Peyer's patch (tissue), 4 donors: ENCODE measurements around the gene PHF13. TPM values are rescaled to one million over a fixed set of nuclear protein-coding genes. Genes with fewer than 3 reads are reported as not detected.

ENCODE experiments used
- DNase-seq, 3 donors: peaks; one replicate each; pipeline ENCODE4 v3.0.0-alpha.2; 2017 to 2019
- H3K27ac ChIP-seq, 4 donors: fragments of 200-600 bp; sonication (generic); one replicate each; pipeline ENCODE4 v1.5.1; 2016 to 2019
- H3K27me3 ChIP-seq, 2 donors: fragments of 200-600 bp; sonication (generic); one replicate each; pipeline ENCODE4 v1.5.1; 2019
- H3K36me3 ChIP-seq, 3 donors: fragments of 200-600 bp; sonication (generic); one replicate each; pipeline ENCODE4 v1.5.1; 2016 to 2019
- H3K4me1 ChIP-seq, 4 donors: fragments of 200-600 bp; sonication (generic); one replicate each; pipeline ENCODE4 v1.5.1; 2016 to 2019
- H3K4me3 ChIP-seq, 4 donors: fragments of 200-600 bp; sonication (generic); 1 replicate in 3 of 4; 2 replicates in 1 of 4; pipeline ENCODE4 v1.5.1; 2016 to 2019; ENCODE audit warnings: mild to moderate bottlenecking in 1 of 4
- H3K9me3 ChIP-seq, 4 donors: fragments of 200-600 bp; sonication (generic); one replicate each; pipeline ENCODE4 v1.5.1; 2016 to 2019; ENCODE audit warnings: mild to moderate bottlenecking in 1 of 4
- POLR2A ChIP-seq, 2 donors: fragments of 450-650 bp; IDR thresholded peaks; one replicate each; pipeline ENCODE4 v1.5.1; 2017; ENCODE audit warnings: antibody characterized with exemption in 2 of 2, mild to moderate bottlenecking in 2 of 2, moderate library complexity in 2 of 2
- total RNA-seq, 4 donors: library from RNA; depleted of rRNA; stranded (reverse); fragments of >200 nt; gene quantifications; one replicate each; pipeline ENCODE4 v1.1.0, GENCODE V29; 2016
- TF ChIP-seq, protein P1 (sequence below), 6 experiments: fragments of 450-650 bp in 4 of 6; fragments of 200-600 bp in 2 of 6; sonication (generic) in 1 of 6; IDR thresholded peaks; one replicate each; pipeline ENCODE4 v1.5.1; 2017 to 2019; ENCODE audit warnings: antibody characterized with exemption in 6 of 6, mild to moderate bottlenecking in 3 of 6, moderate library complexity in 1 of 6

The PHF13 gene
- total RNA-seq, 4 donors from 2014 or later = 3.3 to 7.4 (median 6.0) TPM

DNA sequence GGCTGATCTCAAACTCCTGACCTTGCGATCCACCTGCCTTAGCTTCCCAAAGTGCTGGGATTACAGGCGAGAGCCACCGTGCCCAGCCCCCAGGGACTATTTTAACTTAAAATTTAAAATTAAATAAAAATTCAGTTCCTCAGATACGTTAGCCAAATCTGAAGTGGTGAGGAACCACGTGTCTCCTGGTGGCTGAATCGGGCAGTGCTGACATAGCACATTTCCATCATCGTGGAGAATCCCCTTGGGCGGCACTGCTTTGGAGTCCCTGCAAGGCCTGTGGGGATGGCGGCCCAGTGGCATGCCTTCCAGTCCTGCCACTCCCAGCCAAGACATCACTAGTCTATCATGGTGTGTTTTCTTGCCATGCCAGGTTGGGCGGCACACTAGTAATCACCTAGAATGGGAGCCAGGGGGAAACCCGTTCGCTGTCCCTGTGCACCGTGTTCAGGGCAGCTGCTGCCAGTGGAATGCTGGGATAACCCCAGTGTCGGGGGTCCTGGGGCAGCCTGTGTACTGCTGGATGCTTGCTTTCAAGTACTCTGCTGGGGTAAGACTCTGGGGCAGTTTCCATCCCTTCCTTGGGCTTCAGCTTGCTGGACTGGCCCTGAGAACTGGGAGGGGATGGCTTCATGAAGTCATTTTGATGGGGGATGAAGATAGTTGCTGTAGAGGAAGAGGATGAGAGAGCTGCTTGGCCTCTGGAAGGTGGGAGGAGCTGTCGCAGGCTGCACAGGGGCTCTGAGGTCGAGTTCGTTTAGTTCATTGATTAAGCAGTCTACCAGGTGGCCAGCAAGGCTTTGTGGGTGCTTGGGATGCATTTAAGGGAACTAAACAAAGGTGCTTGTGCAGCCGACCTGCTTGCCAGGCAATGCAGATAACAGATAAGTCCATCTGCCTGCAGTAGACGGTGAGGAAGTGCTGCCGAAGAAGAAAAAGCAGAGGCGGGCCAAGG is 29.1 kb upstream of the PHF13 start:
- H3K4me1 ChIP-seq = peaks cover 9 to 32% (median 13%) of the 10 kb centered on the region in 4 donors
- H3K36me3 ChIP-seq = peaks cover 0 to 23% (median 0%) of the 10 kb centered on the region in 3 donors
- H3K4me3 ChIP-seq = no peak overlapping the region
- TF ChIP-seq, protein P1, sequence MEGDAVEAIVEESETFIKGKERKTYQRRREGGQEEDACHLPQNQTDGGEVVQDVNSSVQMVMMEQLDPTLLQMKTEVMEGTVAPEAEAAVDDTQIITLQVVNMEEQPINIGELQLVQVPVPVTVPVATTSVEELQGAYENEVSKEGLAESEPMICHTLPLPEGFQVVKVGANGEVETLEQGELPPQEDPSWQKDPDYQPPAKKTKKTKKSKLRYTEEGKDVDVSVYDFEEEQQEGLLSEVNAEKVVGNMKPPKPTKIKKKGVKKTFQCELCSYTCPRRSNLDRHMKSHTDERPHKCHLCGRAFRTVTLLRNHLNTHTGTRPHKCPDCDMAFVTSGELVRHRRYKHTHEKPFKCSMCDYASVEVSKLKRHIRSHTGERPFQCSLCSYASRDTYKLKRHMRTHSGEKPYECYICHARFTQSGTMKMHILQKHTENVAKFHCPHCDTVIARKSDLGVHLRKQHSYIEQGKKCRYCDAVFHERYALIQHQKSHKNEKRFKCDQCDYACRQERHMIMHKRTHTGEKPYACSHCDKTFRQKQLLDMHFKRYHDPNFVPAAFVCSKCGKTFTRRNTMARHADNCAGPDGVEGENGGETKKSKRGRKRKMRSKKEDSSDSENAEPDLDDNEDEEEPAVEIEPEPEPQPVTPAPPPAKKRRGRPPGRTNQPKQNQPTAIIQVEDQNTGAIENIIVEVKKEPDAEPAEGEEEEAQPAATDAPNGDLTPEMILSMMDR (IDR thresholded peaks at IDR 0.05) = peak in 4 of 6 experiments; percentile 4 to 23 (median 13)
- TF ChIP-seq POLR2A (IDR thresholded peaks at IDR 0.05) = no peak
- no peaks in the 10 kb centered on the region for H3K9me3 ChIP-seq
- DNase-seq = no peak
- no peaks in the 10 kb centered on the region for H3K27me3 ChIP-seq
- no peak overlapping the region for H3K27ac ChIP-seq

DNA sequence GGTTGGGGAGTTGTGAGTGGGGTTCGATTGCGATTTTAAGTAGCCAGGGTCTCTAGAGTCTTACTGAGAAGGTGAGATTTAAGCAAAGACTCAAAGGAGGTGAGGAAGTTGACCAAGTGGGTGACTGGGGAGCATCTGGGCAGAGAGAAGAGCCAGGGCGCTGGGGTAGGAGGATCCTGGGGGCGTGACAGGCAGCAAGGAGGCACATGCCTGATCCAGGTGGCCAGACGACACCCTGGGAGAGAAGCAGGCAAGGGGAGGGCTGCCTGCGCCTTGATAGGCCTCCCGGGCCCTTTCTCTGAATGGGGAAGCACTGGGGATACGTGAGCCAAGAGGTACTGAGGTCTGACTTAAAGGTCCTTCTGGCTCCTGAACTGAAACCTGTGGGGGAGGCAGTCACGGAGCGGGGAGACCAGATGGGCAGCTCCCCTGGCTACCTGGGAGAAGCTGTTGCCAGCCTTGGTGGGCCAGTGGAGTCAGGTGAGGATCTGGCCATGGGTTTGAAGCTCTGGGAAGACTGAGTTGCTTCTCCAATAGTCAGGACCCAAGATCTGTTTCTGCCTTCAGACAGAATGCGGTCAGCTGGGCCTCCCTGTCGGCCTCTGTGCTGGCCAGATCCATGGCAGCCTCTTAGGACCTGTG is 28.3 kb upstream of the PHF13 start:
- Histone ChIP-seq H3K9me3 (no peaks in the 10 kb centered on the region), H3K27ac (no peak overlapping the region), H3K27me3 (no peaks in the 10 kb centered on the region), H3K36me3 (peaks cover 0 to 31% (median 0%) of the 10 kb centered on the region in 3 donors), H3K4me1 (peaks cover 8 to 31% (median 12%) of the 10 kb centered on the region in 4 donors), H3K4me3 (no peak overlapping the region)
- TF ChIP-seq, protein P1 (IDR thresholded peaks at IDR 0.05) = peak in 1 of 6 experiments; percentile 16
- no peak for TF ChIP-seq POLR2A (IDR thresholded peaks at IDR 0.05)
- DNase-seq = no peak

DNA sequence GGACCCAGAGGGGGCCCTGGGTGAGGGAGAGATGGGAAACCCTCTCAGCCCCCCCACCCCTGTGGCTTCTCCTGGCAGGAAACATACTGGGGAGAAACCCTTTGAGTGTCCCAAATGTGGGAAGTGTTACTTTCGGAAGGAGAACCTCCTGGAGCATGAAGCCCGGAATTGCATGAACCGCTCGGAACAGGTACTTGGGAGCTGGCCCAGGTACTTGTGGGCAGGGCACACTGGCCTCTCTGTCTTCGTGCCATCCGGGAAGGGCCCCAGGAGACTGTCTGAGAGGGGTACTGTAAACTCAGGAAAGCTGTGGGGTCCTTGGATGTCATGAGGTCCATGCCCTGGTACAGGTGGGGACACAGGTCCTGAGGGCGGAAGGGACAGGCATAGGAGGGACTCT is 27.7 kb upstream of the PHF13 start:
- peaks cover 3 to 24% (median 7%) of the 10 kb centered on the region in 4 donors for H3K4me1 ChIP-seq
- H3K9me3 ChIP-seq = no peaks in the 10 kb centered on the region
- peaks cover 0 to 35% (median 0%) of the 10 kb centered on the region in 3 donors for H3K36me3 ChIP-seq
- H3K27ac ChIP-seq = no peak overlapping the region
- TF ChIP-seq, protein P1 (IDR thresholded peaks at IDR 0.05) = no peak
- no peak for TF ChIP-seq POLR2A (IDR thresholded peaks at IDR 0.05)
- no peaks in the 10 kb centered on the region for H3K27me3 ChIP-seq
- no peak overlapping the region for H3K4me3 ChIP-seq
- DNase-seq = no peak

DNA sequence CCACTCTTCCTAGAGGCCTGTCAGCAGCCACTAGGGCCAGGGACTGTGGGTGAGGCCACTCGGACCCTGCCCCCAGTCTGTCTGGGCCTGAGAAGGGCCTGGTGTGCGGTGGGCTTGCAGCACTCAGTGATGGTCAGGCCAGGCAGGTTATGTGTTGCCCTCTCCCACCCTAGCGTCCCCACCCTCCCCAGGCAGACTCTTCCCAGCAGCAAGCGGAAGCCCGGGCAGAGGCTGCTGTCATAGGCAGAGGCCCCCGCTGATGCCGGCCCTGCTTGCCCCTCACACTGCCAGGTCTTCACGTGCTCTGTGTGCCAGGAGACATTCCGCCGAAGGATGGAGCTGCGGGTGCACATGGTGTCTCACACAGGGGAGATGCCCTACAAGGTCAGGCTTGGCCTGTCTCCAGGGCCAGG is 27.1 kb upstream of the PHF13 start:
- DNase-seq = no peak
- Histone ChIP-seq H3K27me3 (no peaks in the 10 kb centered on the region), H3K27ac (no peak overlapping the region), H3K4me1 (peaks cover 0 to 19% (median 2%) of the 10 kb centered on the region in 4 donors), H3K4me3 (no peak overlapping the region), H3K36me3 (peaks cover 0 to 41% (median 0%) of the 10 kb centered on the region in 3 donors), H3K9me3 (no peaks in the 10 kb centered on the region)
- TF ChIP-seq, protein P1 (IDR thresholded peaks at IDR 0.05) = no peak
- no peak for TF ChIP-seq POLR2A (IDR thresholded peaks at IDR 0.05)

DNA sequence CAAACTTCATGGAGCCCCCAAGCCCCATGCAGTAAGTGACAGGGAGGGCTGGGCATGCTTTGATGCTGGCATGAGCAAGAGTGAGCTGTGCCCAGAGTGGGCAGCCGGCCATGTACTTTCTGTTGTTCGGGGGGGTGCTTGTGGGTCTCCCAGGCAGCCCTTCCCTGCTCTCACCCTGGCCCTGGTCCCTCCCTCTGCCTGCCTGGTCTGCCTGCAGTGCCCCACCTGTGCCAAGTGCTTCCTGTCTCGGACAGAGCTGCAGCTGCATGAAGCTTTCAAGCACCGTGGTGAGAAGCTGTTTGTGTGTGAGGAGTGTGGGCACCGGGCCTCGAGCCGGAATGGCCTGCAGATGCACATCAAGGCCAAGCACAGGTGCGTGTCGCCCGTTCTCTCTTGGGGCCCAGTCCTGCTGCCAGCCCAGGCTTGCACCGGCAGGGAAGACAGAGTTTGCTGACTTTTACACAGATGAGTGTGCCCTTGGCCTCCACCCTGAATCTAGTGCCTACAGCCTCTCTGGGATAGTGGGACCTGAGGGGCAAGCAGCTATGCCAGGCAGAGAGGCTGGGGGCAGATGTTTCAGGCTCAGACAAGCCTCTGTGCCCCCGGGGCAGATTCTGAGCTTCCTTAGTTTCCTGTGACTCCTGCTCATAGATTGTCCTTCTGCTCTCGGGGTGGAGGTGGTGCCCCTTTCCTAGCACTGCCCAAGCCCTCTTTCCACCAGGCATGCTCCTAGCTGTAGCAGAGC is 26.1 kb upstream of the PHF13 start:
- DNase-seq = no peak
- Histone ChIP-seq H3K4me3 (no peak overlapping the region), H3K9me3 (no peaks in the 10 kb centered on the region), H3K36me3 (peaks cover 0 to 42% (median 0%) of the 10 kb centered on the region in 3 donors), H3K27ac (no peak overlapping the region), H3K27me3 (no peaks in the 10 kb centered on the region), H3K4me1 (peaks cover 0 to 8% (median 0%) of the 10 kb centered on the region in 4 donors)
- TF ChIP-seq POLR2A (IDR thresholded peaks at IDR 0.05) = no peak
- TF ChIP-seq, protein P1 (IDR thresholded peaks at IDR 0.05) = no peak
